MG63 (cell line): Measurements from ENCODE around the gene SLC25A48. TPM values are rescaled to one million over a fixed set of nuclear protein-coding genes. Genes with fewer than 3 reads are reported as not detected.

ENCODE experiments used
- DNase-seq: peaks from one replicate; pipeline ENCODE4 v3.0.0-alpha.2; 2020
- H3K27me3 ChIP-seq: fragments of 250-450 bp; sonication (Bioruptor Pico); 2 replicates; pipeline ENCODE4 v1.5.1; 2020; ENCODE audit warnings: mild to moderate bottlenecking, moderate library complexity
- H3K36me3 ChIP-seq: fragments of 250-450 bp; sonication (Bioruptor Pico); 2 replicates; pipeline ENCODE4 v1.5.1; 2020; ENCODE audit warnings: mild to moderate bottlenecking, moderate library complexity
- H3K4me3 ChIP-seq: fragments of 250-450 bp; sonication (Bioruptor Pico); 2 replicates; pipeline ENCODE4 v1.5.1; 2020; ENCODE audit warnings: mild to moderate bottlenecking, moderate library complexity
- H3K9me3 ChIP-seq: fragments of 250-450 bp; sonication (Bioruptor Pico); 2 replicates; pipeline ENCODE4 v1.5.1; 2020; ENCODE audit warnings: mild to moderate bottlenecking, moderate library complexity
- total RNA-seq: library from RNA; depleted of rRNA; stranded (reverse); fragments of >200 nt; shearing (Covaris generic); gene quantifications from 2 replicates; pipeline ENCODE4 v1.2.3, GENCODE V29; 2014; ENCODE audit warnings: low replicate concordance; rRNA removed

SLC25A48 gene
- total RNA-seq, 1 experiment from 2014 or later, result not detected

GRCh38 chr5:135913713-135914626 lies 79.5 kb downstream of the SLC25A48 start:
- Histone ChIP-seq H3K9me3 (no peaks in the 10 kb centered on the region), H3K4me3 (no peak overlapping the region), H3K27me3 (peaks cover 15% of the 10 kb centered on the region), H3K36me3 (no peaks in the 10 kb centered on the region)
- DNase-seq, result no peak

GRCh38 chr5:135915466-135916001 lies 81.1 kb downstream of the SLC25A48 start:
- Histone ChIP-seq H3K36me3 (no peaks in the 10 kb centered on the region), H3K4me3 (no peak overlapping the region), H3K27me3 (peaks cover 8% of the 10 kb centered on the region), H3K9me3 (no peaks in the 10 kb centered on the region)
- no peak for DNase-seq

GRCh38 chr5:135916638-135917263 lies 82.3 kb downstream of the SLC25A48 start:
- peaks cover 10% of the 10 kb centered on the region for H3K27me3 ChIP-seq
- DNase-seq, result no peak
- H3K36me3 ChIP-seq, result no peaks in the 10 kb centered on the region

GRCh38 chr5:135920199-135920598 lies 85.7 kb downstream of the SLC25A48 start:
- Histone ChIP-seq H3K27me3 (peaks cover 23% of the 10 kb centered on the region), H3K4me3 (no peak overlapping the region), H3K9me3 (no peaks in the 10 kb centered on the region), H3K36me3 (no peaks in the 10 kb centered on the region)
- no peak for DNase-seq

More at GRCh38 chr5:135916638-135917263, 82.3 kb downstream of the SLC25A48 start:
- no peak overlapping the region for H3K4me3 ChIP-seq
- no peaks in the 10 kb centered on the region for H3K9me3 ChIP-seq

GRCh38 chr5:135921388-135921787 lies 86.9 kb downstream of the SLC25A48 start:
- no peak for DNase-seq

GRCh38 chr5:135930029-135930948 lies 95.8 kb downstream of the SLC25A48 start:
- peak; percentile 32 for DNase-seq
- H3K4me3 ChIP-seq, result peak overlapping the region; percentile 30
- H3K36me3 ChIP-seq, result no peaks in the 10 kb centered on the region
- H3K9me3 ChIP-seq, result peaks cover 19% of the 10 kb centered on the region
- peaks cover 59% of the 10 kb centered on the region for H3K27me3 ChIP-seq

More at GRCh38 chr5:135921388-135921787, 86.9 kb downstream of the SLC25A48 start:
- H3K4me3 ChIP-seq, result no peak overlapping the region
- H3K9me3 ChIP-seq, result no peaks in the 10 kb centered on the region
- no peaks in the 10 kb centered on the region for H3K36me3 ChIP-seq
- H3K27me3 ChIP-seq, result peaks cover 33% of the 10 kb centered on the region

- Histone ChIP-seq H3K27me3 (peaks cover 54% of the 10 kb centered on the region), H3K4me3 (0 out of 2 replicates have a peak overlapping the region, but pooled peaks have one; percentile 30), H3K36me3 (no peaks in the 10 kb centered on the region), H3K9me3 (peaks cover 19% of the 10 kb centered on the region)
- no peak for DNase-seq
Measured at GRCh38 chr5:135930949-135931295, 96.5 kb downstream of the SLC25A48 start.

GRCh38 chr5:135934939-135935338 lies 100.5 kb downstream of the SLC25A48 start:
- peaks cover 16% of the 10 kb centered on the region for H3K27me3 ChIP-seq

GRCh38 chr5:135937245-135937911 lies 102.9 kb downstream of the SLC25A48 start:
- peaks cover 2% of the 10 kb centered on the region; the same call in 1 of the 2 replicates for H3K27me3 ChIP-seq

More at GRCh38 chr5:135934939-135935338, 100.5 kb downstream of the SLC25A48 start:
- no peak for DNase-seq
- H3K9me3 ChIP-seq, result no peaks in the 10 kb centered on the region
- no peak overlapping the region for H3K4me3 ChIP-seq
- H3K36me3 ChIP-seq, result no peaks in the 10 kb centered on the region

More at GRCh38 chr5:135937245-135937911, 102.9 kb downstream of the SLC25A48 start:
- H3K9me3 ChIP-seq, result no peaks in the 10 kb centered on the region
- H3K4me3 ChIP-seq, result no peak overlapping the region
- no peaks in the 10 kb centered on the region for H3K36me3 ChIP-seq
- DNase-seq, result no peak

Other genes with a start within 250 kb of the SLC25A48 start
- not detected in 2 replicates for gene IL9, start 61.2 kb downstream of the SLC25A48 start, total RNA-seq
- gene LECT2, start 120.3 kb downstream of the SLC25A48 start, total RNA-seq, result not detected in 2 replicates
- 2,057 and 2,194 TPM in 2 replicates for gene TGFBI, start 194.3 kb downstream of the SLC25A48 start, total RNA-seq